CD14-positive monocyte (primary cell): ENCODE measurements around the gene LIPK. TPM values are rescaled to one million over a fixed set of nuclear protein-coding genes. Genes with fewer than 3 reads are reported as not detected.

Experiments
- DNase-seq, 3 donors: peaks; one replicate each; pipeline ENCODE4 v3.0.0-alpha.2; 2011 to 2022
- H2AFZ ChIP-seq: 2 replicates; pipeline ENCODE4 v1.6.0; 2012; ENCODE audit warnings: mild to moderate bottlenecking, low read depth, low read length, inconsistent platforms; ENCODE audit not compliant: insufficient read depth, poor library complexity, severe bottlenecking
- H3K27ac ChIP-seq, 2 donors: 1 replicate in 1 of 2; 2 replicates in 1 of 2; pipeline ENCODE4 v1.5.1; 2012 to 2013; ENCODE audit warnings: low read length in 2 of 2, control low read depth in 1 of 2, inconsistent platforms in 1 of 2, low read depth in 1 of 2, mild to moderate bottlenecking in 1 of 2
- H3K27me3 ChIP-seq, 2 donors: one replicate each; pipeline versions ENCODE4 v1.6.0 to v1.6.1; 2011 to 2013; ENCODE audit warnings: low read length in 2 of 2; ENCODE audit not compliant: control insufficient read depth in 2 of 2, insufficient read depth in 2 of 2
- H3K36me3 ChIP-seq, 2 donors: replicated peaks in 1 of 2; 1 replicate in 1 of 2; 2 replicates in 1 of 2; pipeline versions ENCODE4 v1.5.1 to v1.6.1; 2012 to 2013; ENCODE audit warnings: low read length in 2 of 2, control low read depth in 1 of 2, inconsistent platforms in 1 of 2, mild to moderate bottlenecking in 1 of 2; ENCODE audit not compliant: insufficient read depth in 2 of 2, control insufficient read depth in 1 of 2
- H3K4me1 ChIP-seq, 2 donors: 1 replicate in 1 of 2; 2 replicates in 1 of 2; pipeline versions ENCODE4 v1.5.1 to v1.6.1; 2012 to 2013; ENCODE audit warnings: low read length in 2 of 2, control low read depth in 1 of 2, inconsistent platforms in 1 of 2, mild to moderate bottlenecking in 1 of 2, moderate library complexity in 1 of 2; ENCODE audit not compliant: insufficient read depth in 2 of 2, control insufficient read depth in 1 of 2
- H3K4me2 ChIP-seq: replicated peaks from 2 replicates; pipeline ENCODE3; 2012; ENCODE audit warnings: low read length, moderate library complexity, mild to moderate bottlenecking; ENCODE audit not compliant: poor library complexity, severe bottlenecking; ENCODE audit errors: extremely low read depth
- H3K4me3 ChIP-seq, 3 experiments: fragments of 200-600 bp in 1 of 3; sonication (generic) in 1 of 3; replicated peaks in 1 of 3; 1 replicate in 2 of 3; 2 replicates in 1 of 3; pipeline ENCODE4 v1.5.1; 2011 to 2013; ENCODE audit warnings: low read length in 3 of 3, mild to moderate bottlenecking in 3 of 3, control low read depth in 2 of 3, low read depth in 2 of 3, inconsistent platforms in 1 of 3, moderate library complexity in 1 of 3
- H3K79me2 ChIP-seq: 2 replicates; pipeline ENCODE4 v1.6.0; 2012; ENCODE audit warnings: mild to moderate bottlenecking, control low read depth, inconsistent platforms, low read length, moderate library complexity; ENCODE audit not compliant: insufficient read depth
- H3K9ac ChIP-seq: 2 replicates; pipeline ENCODE4 v1.6.0; 2017; ENCODE audit warnings: low read length, mild to moderate bottlenecking; ENCODE audit not compliant: insufficient read depth, poor library complexity, severe bottlenecking
- H3K9me3 ChIP-seq, 2 donors: replicated peaks in 1 of 2; 1 replicate in 1 of 2; 2 replicates in 1 of 2; pipeline versions ENCODE4 v1.5.1 to v1.6.1; 2012 to 2013; ENCODE audit warnings: low read length in 2 of 2, control low read depth in 1 of 2; ENCODE audit not compliant: control insufficient read depth in 1 of 2, insufficient read depth in 1 of 2
- H4K20me1 ChIP-seq: 2 replicates; pipeline ENCODE4 v1.6.0; 2012; ENCODE audit warnings: mild to moderate bottlenecking, low read length, control low read depth, moderate library complexity; ENCODE audit not compliant: insufficient read depth
- H3K27ac Mint-ChIP-seq, 7 donors: one replicate each; pipeline ENCODE4 v1.8.0; 2020; ENCODE audit warnings: mild to moderate bottlenecking in 7 of 7, mixed read lengths in 7 of 7, moderate library complexity in 6 of 7, inconsistent platforms in 2 of 7
- H3K27me3 Mint-ChIP-seq, 3 donors: one replicate each; pipeline ENCODE4 v1.8.0; 2021 to 2022; ENCODE audit warnings: low read depth in 3 of 3, mild to moderate bottlenecking in 3 of 3, mixed read lengths in 3 of 3, moderate library complexity in 3 of 3, inconsistent platforms in 1 of 3
- H3K36me3 Mint-ChIP-seq, 2 donors: one replicate each; pipeline ENCODE4 v1.8.0; 2020; ENCODE audit warnings: mixed read lengths in 2 of 2, inconsistent platforms in 1 of 2, mild to moderate bottlenecking in 1 of 2
- H3K4me1 Mint-ChIP-seq: one replicate; pipeline ENCODE4 v1.8.0; 2020; ENCODE audit warnings: mild to moderate bottlenecking, mixed read lengths
- H3K4me3 Mint-ChIP-seq, 2 donors: one replicate each; pipeline ENCODE4 v1.8.0; 2020; ENCODE audit warnings: mild to moderate bottlenecking in 2 of 2, mixed read lengths in 2 of 2, moderate library complexity in 1 of 2
- H3K9me3 Mint-ChIP-seq, 7 donors: one replicate each; pipeline ENCODE4 v1.8.0; 2020 to 2022; ENCODE audit warnings: mixed read lengths in 7 of 7, mild to moderate bottlenecking in 6 of 7, moderate library complexity in 6 of 7, inconsistent platforms in 2 of 7
- WGBS: methylation state at CpG from one replicate; pipeline ENCODE4 v1.1.5; 2013; ENCODE audit warnings: missing lambda C conversion rate; ENCODE audit not compliant: insufficient coverage; 5-methylcytosine and 5-hydroxymethylcytosine counted together
- intact Hi-C, 2 donors: fragments of 100-400 bp; cut with micrococcal nuclease; formaldehyde crosslinking; loops; one replicate each; pipeline versions ENCODE4 v1.15.0 to v1.15.1; 2023
- polyA plus RNA-seq, 3 donors: library from polyadenylated mRNA; depleted of rRNA in 1 of 3; unstranded in 2 of 3; stranded (reverse) in 1 of 3; fragments of 300-500 nt in 2 of 3; fragments of >200 nt in 1 of 3; fragmentation: Illumina TruSeq in 2 of 3; gene quantifications; 1 replicate in 2 of 3; 2 replicates in 1 of 3; pipeline ENCODE4 v1.2.3, GENCODE V29; 2012 to 2021
- TF ChIP-seq, protein P1 (sequence below): fragments of 200-600 bp; IDR thresholded peaks from one replicate; pipeline ENCODE4 v1.8.0; 2022; ENCODE audit warnings: antibody characterized with exemption, mild to moderate bottlenecking

The LIPK gene
- polyA plus RNA-seq, 3 donors, result not detected

GRCh38 chr10:88755753-88756152 is 49.7 kb downstream of the LIPK start:
- peak; percentile 53 to 92 (median 58) for DNase-seq
- 10% methylated on average over 2 of the region's 3 CpGs for WGBS
- Mint-ChIP-seq H3K4me3 (no peak overlapping the region), H3K9me3 (no peaks in the 10 kb centered on the region), H3K27ac (peak overlapping the region in 5 of 7 donors; percentile 4 to 82 (median 42)), H3K36me3 (peaks cover 0 to 3% of the 10 kb centered on the region in 2 donors), H3K4me1 (peaks cover 23% of the 10 kb centered on the region), H3K27me3 (peaks cover 0 to 1% (median 0%) of the 10 kb centered on the region in 3 donors)
- no peak overlapping the region for H3K9ac ChIP-seq
- no peak overlapping the region for H3K4me2 ChIP-seq
- no peaks in the 10 kb centered on the region for H3K27me3 ChIP-seq
- H3K36me3 ChIP-seq, result no peaks in the 10 kb centered on the region
- TF ChIP-seq, protein P1, sequence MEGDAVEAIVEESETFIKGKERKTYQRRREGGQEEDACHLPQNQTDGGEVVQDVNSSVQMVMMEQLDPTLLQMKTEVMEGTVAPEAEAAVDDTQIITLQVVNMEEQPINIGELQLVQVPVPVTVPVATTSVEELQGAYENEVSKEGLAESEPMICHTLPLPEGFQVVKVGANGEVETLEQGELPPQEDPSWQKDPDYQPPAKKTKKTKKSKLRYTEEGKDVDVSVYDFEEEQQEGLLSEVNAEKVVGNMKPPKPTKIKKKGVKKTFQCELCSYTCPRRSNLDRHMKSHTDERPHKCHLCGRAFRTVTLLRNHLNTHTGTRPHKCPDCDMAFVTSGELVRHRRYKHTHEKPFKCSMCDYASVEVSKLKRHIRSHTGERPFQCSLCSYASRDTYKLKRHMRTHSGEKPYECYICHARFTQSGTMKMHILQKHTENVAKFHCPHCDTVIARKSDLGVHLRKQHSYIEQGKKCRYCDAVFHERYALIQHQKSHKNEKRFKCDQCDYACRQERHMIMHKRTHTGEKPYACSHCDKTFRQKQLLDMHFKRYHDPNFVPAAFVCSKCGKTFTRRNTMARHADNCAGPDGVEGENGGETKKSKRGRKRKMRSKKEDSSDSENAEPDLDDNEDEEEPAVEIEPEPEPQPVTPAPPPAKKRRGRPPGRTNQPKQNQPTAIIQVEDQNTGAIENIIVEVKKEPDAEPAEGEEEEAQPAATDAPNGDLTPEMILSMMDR, result no peak
- no peaks in the 10 kb centered on the region for H3K9me3 ChIP-seq
- intact Hi-C loops, result loop anchor here in 1 of 2 donors (5.0 kb wide), 1 partner anchor 37 kb away; no protein-coding TSS in a partner anchor
- no peaks in the 10 kb centered on the region for H4K20me1 ChIP-seq
- H3K4me3 ChIP-seq, result no peak overlapping the region
- peaks cover 4% of the 10 kb centered on the region for H3K79me2 ChIP-seq
- H3K4me1 ChIP-seq, result peaks cover 16 to 20% of the 10 kb centered on the region in 2 donors
- H3K27ac ChIP-seq, result no peak overlapping the region
- H2AFZ ChIP-seq, result no peak overlapping the region

DNA sequence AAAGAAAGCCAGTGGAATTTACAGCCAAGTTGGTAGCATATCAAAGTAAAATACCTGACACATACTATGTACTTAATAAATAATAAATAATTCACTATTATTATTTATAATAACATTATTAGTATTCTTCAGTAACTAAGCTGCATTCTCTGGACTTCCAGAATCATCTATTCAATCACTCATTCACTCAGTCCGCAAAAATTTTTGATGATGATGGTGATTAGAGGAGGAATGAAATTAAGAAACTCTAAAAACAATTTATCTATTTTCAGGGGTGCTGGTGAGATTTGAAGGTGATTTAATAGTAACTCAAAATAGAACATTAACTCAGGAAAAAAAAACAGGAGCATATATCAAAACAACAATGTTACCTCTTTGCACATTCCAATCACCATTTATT is 50.6 kb downstream of the LIPK start:
- H3K27ac ChIP-seq, result no peak overlapping the region
- no peak overlapping the region for H3K9ac ChIP-seq
- H3K27me3 ChIP-seq, result no peaks in the 10 kb centered on the region
- peaks cover 0 to 1% (median 0%) of the 10 kb centered on the region in 3 donors for H3K27me3 Mint-ChIP-seq
- no peak overlapping the region for H3K4me3 ChIP-seq
- no CpG with 5 or more reads among the region's 1 CpG for WGBS
- peak overlapping the region in 1 of 7 donors; percentile 0 for H3K27ac Mint-ChIP-seq
- no peak for DNase-seq
- peaks cover 30% of the 10 kb centered on the region for H3K4me1 Mint-ChIP-seq
- peaks cover 12% of the 10 kb centered on the region for H3K79me2 ChIP-seq
- peaks cover 3% of the 10 kb centered on the region in 2 donors for H3K36me3 Mint-ChIP-seq
- H3K4me2 ChIP-seq, result no peak overlapping the region
- TF ChIP-seq, protein P1, result no peak
- no peaks in the 10 kb centered on the region for H3K36me3 ChIP-seq
- H3K9me3 ChIP-seq, result no peaks in the 10 kb centered on the region
- no peak overlapping the region for H3K4me3 Mint-ChIP-seq
- H4K20me1 ChIP-seq, result no peaks in the 10 kb centered on the region
- intact Hi-C loops, result loop anchor here in 1 of 2 donors (5.0 kb wide), 1 partner anchor 36 kb away; no protein-coding TSS in a partner anchor
- no peak overlapping the region for H2AFZ ChIP-seq
- peaks cover 18 to 28% of the 10 kb centered on the region in 2 donors for H3K4me1 ChIP-seq
- H3K9me3 Mint-ChIP-seq, result no peaks in the 10 kb centered on the region
